H9 (cell line): Measurements from ENCODE around the gene VASN. TPM values are rescaled to one million over a fixed set of nuclear protein-coding genes. Genes with fewer than 3 reads are reported as not detected.

Experiments used
- DNase-seq: peaks from one replicate; pipeline ENCODE4 v3.0.0-alpha.2; 2017
- H2AFZ ChIP-seq: one replicate; pipeline ENCODE4 v1.6.1; 2013; ENCODE audit warnings: mild to moderate bottlenecking, low read length, control low read depth, moderate library complexity
- H2AK5ac ChIP-seq: 2 replicates; pipeline ENCODE4 v1.6.1; 2013; ENCODE audit warnings: low read length, control low read depth, mixed read lengths; ENCODE audit not compliant: insufficient read length
- H2BK120ac ChIP-seq: one replicate; pipeline ENCODE4 v1.6.1; 2013; ENCODE audit warnings: low read depth, mild to moderate bottlenecking, low read length, control low read depth, inconsistent platforms; ENCODE audit not compliant: poor library complexity, severe bottlenecking
- H2BK12ac ChIP-seq: 2 replicates; pipeline ENCODE4 v1.6.1; 2013; ENCODE audit warnings: low read length, control low read depth, mixed read lengths, low read depth; ENCODE audit not compliant: insufficient read length
- H2BK15ac ChIP-seq: 2 replicates; pipeline ENCODE4 v1.6.1; 2013; ENCODE audit warnings: low read depth, low read length, control low read depth
- H2BK20ac ChIP-seq: one replicate; pipeline ENCODE4 v1.6.1; 2013; ENCODE audit warnings: low read depth, mild to moderate bottlenecking, low read length, control low read depth, inconsistent platforms; ENCODE audit not compliant: poor library complexity, severe bottlenecking
- H2BK5ac ChIP-seq: 2 replicates; pipeline ENCODE4 v1.6.1; 2013; ENCODE audit warnings: low read length, control low read depth, mixed read lengths; ENCODE audit not compliant: insufficient read length
- H3K14ac ChIP-seq: 2 replicates; pipeline ENCODE4 v1.6.1; 2013; ENCODE audit warnings: low read length, control low read depth; ENCODE audit not compliant: insufficient read depth
- H3K18ac ChIP-seq: 2 replicates; pipeline ENCODE4 v1.6.1; 2013; ENCODE audit warnings: low read depth, mild to moderate bottlenecking, mixed read lengths, low read length, control low read depth; ENCODE audit not compliant: insufficient read length
- H3K23ac ChIP-seq: 2 replicates; pipeline ENCODE4 v1.6.1; 2013; ENCODE audit warnings: low read length, control low read depth, mixed read lengths, low read depth; ENCODE audit not compliant: insufficient read length
- H3K23me2 ChIP-seq: 2 replicates; pipeline ENCODE4 v1.6.1; 2013; ENCODE audit warnings: low read depth, mild to moderate bottlenecking, mixed read lengths, low read length, control low read depth; ENCODE audit not compliant: insufficient read length, poor library complexity, severe bottlenecking
- H3K27ac ChIP-seq: 2 replicates; pipeline ENCODE4 v1.5.1; 2013; ENCODE audit warnings: low read length, control low read depth, mixed read lengths, low read depth; ENCODE audit not compliant: insufficient read length
- H3K27me3 ChIP-seq: 2 replicates; pipeline ENCODE4 v1.6.1; 2013; ENCODE audit warnings: low read length, control low read depth, inconsistent platforms; ENCODE audit not compliant: insufficient read depth
- H3K4ac ChIP-seq: 2 replicates; pipeline ENCODE4 v1.6.1; 2013; ENCODE audit warnings: low read depth, mild to moderate bottlenecking, control low read depth, inconsistent platforms, low read length, moderate library complexity
- H3K4me1 ChIP-seq: 2 replicates; pipeline ENCODE4 v1.6.1; 2013; ENCODE audit warnings: low read length, control low read depth, inconsistent platforms; ENCODE audit not compliant: insufficient read depth
- H3K4me2 ChIP-seq: 2 replicates; pipeline ENCODE4 v1.6.1; 2013; ENCODE audit warnings: low read length, control low read depth, mixed read lengths; ENCODE audit not compliant: insufficient read length, insufficient read depth
- H3K56ac ChIP-seq: 2 replicates; pipeline ENCODE4 v1.6.1; 2013; ENCODE audit warnings: low read depth, mild to moderate bottlenecking, mixed read lengths, low read length, control low read depth; ENCODE audit not compliant: insufficient read length
- H3K79me1 ChIP-seq: 2 replicates; pipeline ENCODE4 v1.6.1; 2013; ENCODE audit warnings: low read depth, mild to moderate bottlenecking, moderate library complexity, low read length, control low read depth, inconsistent platforms; ENCODE audit not compliant: insufficient read depth, poor library complexity, severe bottlenecking
- H3K79me2 ChIP-seq: 2 replicates; pipeline ENCODE4 v1.6.1; 2013; ENCODE audit warnings: low read length, control low read depth, inconsistent platforms; ENCODE audit not compliant: insufficient read depth
- H3K9ac ChIP-seq: 2 replicates; pipeline ENCODE4 v1.6.1; 2013; ENCODE audit warnings: low read length, control low read depth, mixed read lengths; ENCODE audit not compliant: insufficient read length; ENCODE audit errors: extremely low read depth
- H3K9me3 ChIP-seq: one replicate; pipeline ENCODE4 v1.6.1; 2013; ENCODE audit warnings: low read depth, low read length, inconsistent platforms; ENCODE audit not compliant: control insufficient read depth
- H3T11ph ChIP-seq: one replicate; pipeline ENCODE4 v1.6.1; 2013; ENCODE audit warnings: mild to moderate bottlenecking, low read length, control low read depth, inconsistent platforms
- H4K20me1 ChIP-seq: one replicate; pipeline ENCODE4 v1.6.1; 2013; ENCODE audit not compliant: control insufficient read depth, insufficient read length, insufficient read depth
- H4K5ac ChIP-seq: 2 replicates; pipeline ENCODE4 v1.6.1; 2013; ENCODE audit warnings: low read depth, mild to moderate bottlenecking, mixed read lengths, low read length, control low read depth; ENCODE audit not compliant: insufficient read length
- H4K8ac ChIP-seq: replicated peaks from 2 replicates; pipeline ENCODE4 v1.6.1; 2013; ENCODE audit warnings: low read length, control low read depth, mixed read lengths, low read depth; ENCODE audit not compliant: insufficient read length
- H4K91ac ChIP-seq: 2 replicates; pipeline ENCODE4 v1.6.1; 2013; ENCODE audit warnings: low read depth, mild to moderate bottlenecking, moderate library complexity, mixed read lengths, low read length, control low read depth; ENCODE audit not compliant: insufficient read length
- H3K27ac Mint-ChIP-seq, 3 experiments: 2 replicates in 2 of 3; 3 replicates in 1 of 3; pipeline ENCODE4 v1.8.0; 2020 to 2021; ENCODE audit warnings: mixed read lengths in 3 of 3, mild to moderate bottlenecking in 1 of 3, moderate library complexity in 1 of 3
- H3K27me3 Mint-ChIP-seq: 2 replicates; pipeline ENCODE4 v1.8.0; 2021; ENCODE audit warnings: low read depth, mild to moderate bottlenecking, moderate library complexity, mixed read lengths
- H3K36me3 Mint-ChIP-seq, 3 experiments: 2 replicates in 2 of 3; 3 replicates in 1 of 3; pipeline ENCODE4 v1.8.0; 2020 to 2021; ENCODE audit warnings: low read depth in 3 of 3, mixed read lengths in 3 of 3; ENCODE audit not compliant: insufficient read depth in 1 of 3
- H3K4me1 Mint-ChIP-seq, 2 experiments: 2 replicates each; pipeline ENCODE4 v1.8.0; 2020; ENCODE audit warnings: mixed read lengths in 2 of 2
- H3K4me3 Mint-ChIP-seq, 2 experiments: 2 replicates in 1 of 2; 3 replicates in 1 of 2; pipeline ENCODE4 v1.8.0; 2020 to 2021; ENCODE audit warnings: mild to moderate bottlenecking in 2 of 2, mixed read lengths in 2 of 2, moderate library complexity in 1 of 2
- H3K9me3 Mint-ChIP-seq, 2 experiments: 2 replicates in 1 of 2; 3 replicates in 1 of 2; pipeline ENCODE4 v1.8.0; 2020; ENCODE audit warnings: mild to moderate bottlenecking in 2 of 2, mixed read lengths in 2 of 2, moderate library complexity in 1 of 2
- WGBS: extraction: QIAGEN DNeasy Blood & Tissue Kit; methylation state at CpG from one replicate; pipeline ENCODE4 v1.1.7; 2013; ENCODE audit warnings: missing lambda C conversion rate, low lambda C conversion rate, mixed read lengths; ENCODE audit not compliant: insufficient read length; ENCODE audit errors: extremely low coverage; 5-methylcytosine and 5-hydroxymethylcytosine counted together
- total RNA-seq: library from RNA; stranded (reverse); gene quantifications from 2 replicates; pipeline ENCODE4 v1.2.1, GENCODE V29; 2021
- TF ChIP-seq, protein P1 (sequence below): fragments of 200-600 bp; sonication (generic); conservative IDR thresholded peaks from 3 replicates; pipeline ENCODE4 v1.8.0; 2021; ENCODE audit warnings: antibody characterized with exemption, mild to moderate bottlenecking

The VASN gene
- total RNA-seq, 1 experiment from 2014 or later, result 11.0 TPM

GRCh38 chr16:4381935-4382794 is 10.5 kb downstream of the VASN start:
- H3K79me1 ChIP-seq, result no peaks in the 10 kb centered on the region
- no peak overlapping the region for H2AFZ ChIP-seq
- Mint-ChIP-seq H3K4me3 (no peak overlapping the region), H3K27me3 (no peaks in the 10 kb centered on the region), H3K4me1 (peaks cover 12 to 29% of the 10 kb centered on the region in 2 experiments), H3K36me3 (peaks cover 0 to 3% (median 2%) of the 10 kb centered on the region in 3 experiments; a peak in 4 of 7 replicates), H3K27ac (peak overlapping the region in 1 of 3 experiments; percentile 44; a peak in 1 of 7 replicates), H3K9me3 (no peaks in the 10 kb centered on the region)
- peaks cover 2% of the 10 kb centered on the region; the same call in 1 of the 2 replicates for H3K4me1 ChIP-seq
- no peak overlapping the region for H2BK15ac ChIP-seq
- no CpG with 5 or more reads among the region's 55 CpGs for WGBS
- no peak overlapping the region for H4K91ac ChIP-seq
- TF ChIP-seq, protein P1, sequence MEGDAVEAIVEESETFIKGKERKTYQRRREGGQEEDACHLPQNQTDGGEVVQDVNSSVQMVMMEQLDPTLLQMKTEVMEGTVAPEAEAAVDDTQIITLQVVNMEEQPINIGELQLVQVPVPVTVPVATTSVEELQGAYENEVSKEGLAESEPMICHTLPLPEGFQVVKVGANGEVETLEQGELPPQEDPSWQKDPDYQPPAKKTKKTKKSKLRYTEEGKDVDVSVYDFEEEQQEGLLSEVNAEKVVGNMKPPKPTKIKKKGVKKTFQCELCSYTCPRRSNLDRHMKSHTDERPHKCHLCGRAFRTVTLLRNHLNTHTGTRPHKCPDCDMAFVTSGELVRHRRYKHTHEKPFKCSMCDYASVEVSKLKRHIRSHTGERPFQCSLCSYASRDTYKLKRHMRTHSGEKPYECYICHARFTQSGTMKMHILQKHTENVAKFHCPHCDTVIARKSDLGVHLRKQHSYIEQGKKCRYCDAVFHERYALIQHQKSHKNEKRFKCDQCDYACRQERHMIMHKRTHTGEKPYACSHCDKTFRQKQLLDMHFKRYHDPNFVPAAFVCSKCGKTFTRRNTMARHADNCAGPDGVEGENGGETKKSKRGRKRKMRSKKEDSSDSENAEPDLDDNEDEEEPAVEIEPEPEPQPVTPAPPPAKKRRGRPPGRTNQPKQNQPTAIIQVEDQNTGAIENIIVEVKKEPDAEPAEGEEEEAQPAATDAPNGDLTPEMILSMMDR, result no peak
- H3K56ac ChIP-seq, result no peak overlapping the region
- no peak overlapping the region for H3K27ac ChIP-seq
- no peak overlapping the region for H4K5ac ChIP-seq
- no peaks in the 10 kb centered on the region for H3K23me2 ChIP-seq
- no peak overlapping the region for H2AK5ac ChIP-seq
- H3K18ac ChIP-seq, result no peak overlapping the region
- H3K14ac ChIP-seq, result no peak overlapping the region
- no peak overlapping the region for H2BK5ac ChIP-seq
- no peak overlapping the region for H4K8ac ChIP-seq
- no peak overlapping the region for H3K9ac ChIP-seq
- H3K27me3 ChIP-seq, result no peaks in the 10 kb centered on the region
- no peak overlapping the region for H2BK120ac ChIP-seq
- H3T11ph ChIP-seq, result no peak overlapping the region
- no peaks in the 10 kb centered on the region for H4K20me1 ChIP-seq
- no peak overlapping the region for H3K23ac ChIP-seq
- no peak overlapping the region for H3K4ac ChIP-seq
- no peak for DNase-seq
- H3K4me2 ChIP-seq, result no peak overlapping the region
- no peak overlapping the region for H2BK12ac ChIP-seq
- H3K9me3 ChIP-seq, result no peaks in the 10 kb centered on the region
- H2BK20ac ChIP-seq, result no peak overlapping the region
- H3K79me2 ChIP-seq, result no peaks in the 10 kb centered on the region
